Activated CD8-positive, alpha-beta memory T cell treated with anti-CD3 and anti-CD28 coated beads for 36 hours (primary cell): Measurements from ENCODE around the gene GPR37L1. TPM values are rescaled to one million over a fixed set of nuclear protein-coding genes. Genes with fewer than 3 reads are reported as not detected.
"Not testable (repeated sequence)": the region's sequence is repeated elsewhere in the genome, so short reads cannot be mapped to it uniquely, and the experiment has no call there.

Experiments
- CTCF ChIA-PET: fragments of 350-600 bp; sonication (Branson Sonifier 250); formaldehyde crosslinking; loops from one replicate; lab custom pipeline; 2021; ENCODE audit warnings: antibody characterized with exemption; lab: Charles Lee
- POLR2A ChIA-PET: fragments of 350-600 bp; sonication (Branson Sonifier 250); formaldehyde crosslinking; loops from one replicate; lab custom pipeline; 2021; ENCODE audit warnings: antibody characterized with exemption; lab: Charles Lee
- total RNA-seq, 2 experiments: library from RNA; stranded (reverse); gene quantifications; one replicate each; pipeline ENCODE4 v1.2.3, GENCODE V29; 2021

The GPR37L1 gene
- total RNA-seq, 2 experiments from 2014 or later, result not detected

DNA sequence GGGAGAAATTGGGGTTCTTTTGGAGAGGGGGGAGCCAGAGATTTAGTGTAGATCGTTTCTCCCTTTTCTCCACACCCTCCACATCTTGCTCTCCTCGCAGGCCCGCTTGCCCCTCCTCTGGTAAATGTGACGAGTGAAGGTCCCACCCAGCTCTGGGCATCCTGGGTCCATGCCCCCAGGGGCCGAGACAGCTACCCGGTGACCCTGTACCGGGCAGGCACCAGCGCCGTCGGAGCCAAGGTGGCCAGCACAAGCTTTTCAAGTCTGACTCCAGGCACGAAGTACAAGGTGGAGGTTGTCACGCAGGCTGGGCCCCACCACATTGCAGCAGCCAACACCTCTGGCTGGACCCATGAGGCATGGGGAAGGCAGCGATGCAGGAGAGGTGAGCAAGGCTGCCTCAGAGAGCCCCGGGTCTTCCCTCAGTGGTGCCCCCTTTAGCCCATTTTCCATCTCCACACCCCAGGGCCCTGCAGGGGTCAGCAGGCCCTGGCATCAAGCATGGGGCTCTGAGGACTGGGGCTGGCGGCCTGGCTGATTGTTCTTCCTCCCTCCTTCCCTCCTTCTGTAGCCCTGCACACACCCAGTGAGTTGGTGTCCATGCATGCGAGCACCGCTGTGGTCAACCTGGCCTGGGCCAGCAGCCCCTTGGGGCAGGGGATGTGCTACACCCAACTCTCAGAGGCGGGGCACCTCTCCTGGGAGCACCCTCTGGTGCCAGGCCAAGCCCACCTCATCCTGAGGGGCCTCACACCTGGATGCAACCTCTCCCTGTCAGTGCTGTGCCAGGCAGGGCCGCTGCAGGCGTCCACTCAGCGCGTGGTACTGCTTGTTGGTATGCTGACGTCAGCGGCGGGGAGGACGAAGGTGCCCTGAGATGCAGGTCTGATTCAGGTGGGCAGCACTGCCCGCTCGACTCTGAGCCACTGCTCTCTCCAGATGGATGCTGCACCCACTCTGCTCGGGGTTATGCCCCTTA lies 54.5 kb downstream of the GPR37L1 start:
- CTCF ChIA-PET, result interaction anchor here (1.0 to 2.3 kb wide), 3 partner anchors 11 to 16 kb away, joined by 3 to 11 read pairs (median 3); partner anchors contain the start of gene LGR6
- POLR2A ChIA-PET, result no interaction called here

DNA sequence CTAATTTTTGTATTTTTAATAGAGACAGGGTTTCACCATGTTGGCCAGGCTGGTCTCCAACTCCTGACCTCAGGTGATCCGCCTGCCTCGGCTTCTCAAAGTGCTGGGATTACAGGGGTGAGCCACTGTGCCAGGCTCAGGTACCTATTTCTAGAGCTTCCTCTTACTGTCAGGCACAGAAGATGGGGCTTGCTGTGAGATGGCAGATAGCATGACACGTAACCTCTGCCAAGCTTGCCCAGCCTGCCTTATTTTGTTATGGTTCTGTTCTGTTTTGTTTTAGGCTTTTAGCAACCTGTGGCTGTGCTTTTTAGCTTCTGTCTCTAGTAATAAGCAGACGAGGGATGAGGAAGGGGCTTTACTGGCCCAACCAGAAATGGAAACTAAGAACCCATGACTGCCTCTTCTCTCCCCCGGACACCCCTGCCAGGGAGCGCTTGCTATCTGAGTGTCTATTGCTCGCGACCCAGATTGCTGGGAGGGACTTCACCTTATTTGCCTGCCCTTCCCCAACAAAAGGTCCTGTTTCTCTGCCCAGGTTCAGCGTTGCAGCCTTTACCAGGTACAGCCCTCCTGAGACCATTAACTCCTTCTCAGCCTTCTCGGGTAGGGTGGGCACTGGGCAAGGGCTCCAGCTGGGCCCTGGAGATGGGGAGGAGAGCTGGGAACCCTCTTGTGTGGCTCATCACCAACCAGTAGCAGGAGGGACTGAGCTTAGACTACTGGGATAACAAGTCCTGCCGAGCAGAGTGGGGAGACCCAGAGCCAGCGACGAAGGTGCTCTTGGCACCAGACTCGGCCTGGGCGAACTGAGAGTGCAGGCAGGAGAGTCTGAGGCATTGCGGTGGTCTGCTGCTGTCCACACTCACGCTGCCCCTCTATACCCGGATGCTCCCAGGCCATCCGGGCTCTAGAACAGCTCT lies 57.4 kb downstream of the GPR37L1 start:
- CTCF ChIA-PET, result interaction anchor here (0.5 to 1.5 kb wide), 4 partner anchors 10 to 1503 kb away, joined by 3 to 5 read pairs (median 3); no protein-coding TSS in a partner anchor

DNA sequence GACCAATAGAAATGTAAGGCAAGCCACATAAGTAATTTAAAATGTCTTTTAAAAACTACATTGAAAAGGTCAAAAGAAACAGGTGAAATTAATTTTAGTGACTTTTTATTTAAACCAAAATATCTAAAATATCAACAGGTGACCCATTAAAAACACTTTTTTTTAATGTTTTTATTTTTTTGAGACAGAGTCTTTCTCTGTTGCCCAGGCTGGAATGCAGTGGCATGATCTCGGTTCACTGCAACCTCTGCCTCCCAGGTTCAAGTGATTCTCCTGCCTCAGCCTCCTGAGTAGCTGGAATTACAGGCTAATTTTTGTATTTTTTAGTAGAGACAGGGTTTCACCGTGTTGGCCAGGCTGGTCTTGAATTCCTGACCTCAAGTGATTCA lies 58.0 kb downstream of the GPR37L1 start:
- POLR2A ChIA-PET, result not testable (repeated sequence)
- CTCF ChIA-PET, result interaction anchor here (0.9 kb wide), 1 partner anchor 10 kb away, joined by 3 read pairs; no protein-coding TSS in a partner anchor

More for the DNA sequence above, 57.4 kb downstream of the GPR37L1 start:
- POLR2A ChIA-PET, result no interaction called here

DNA sequence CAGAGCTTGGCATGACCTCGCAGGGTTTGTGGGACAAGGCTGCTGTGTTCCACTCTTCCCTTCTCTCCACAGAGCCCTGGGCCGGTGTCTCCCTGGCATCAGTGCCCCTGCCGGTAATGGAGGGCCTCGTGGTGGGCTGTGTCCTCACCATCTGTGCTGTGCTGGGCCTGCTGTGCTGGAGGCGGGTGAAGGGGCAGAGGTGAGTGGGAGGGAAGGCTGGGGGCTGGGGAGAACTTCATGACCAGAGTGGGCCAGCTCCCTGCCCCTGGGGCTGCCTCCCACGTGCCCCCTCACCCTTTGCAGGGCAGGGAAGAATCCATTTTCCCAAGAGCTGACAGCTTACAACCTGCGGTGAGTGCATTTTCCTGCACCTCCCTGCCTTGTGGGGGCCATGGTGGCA lies 58.9 kb downstream of the GPR37L1 start:
- ChIA-PET CTCF (no interaction called here), POLR2A (no interaction called here)

DNA sequence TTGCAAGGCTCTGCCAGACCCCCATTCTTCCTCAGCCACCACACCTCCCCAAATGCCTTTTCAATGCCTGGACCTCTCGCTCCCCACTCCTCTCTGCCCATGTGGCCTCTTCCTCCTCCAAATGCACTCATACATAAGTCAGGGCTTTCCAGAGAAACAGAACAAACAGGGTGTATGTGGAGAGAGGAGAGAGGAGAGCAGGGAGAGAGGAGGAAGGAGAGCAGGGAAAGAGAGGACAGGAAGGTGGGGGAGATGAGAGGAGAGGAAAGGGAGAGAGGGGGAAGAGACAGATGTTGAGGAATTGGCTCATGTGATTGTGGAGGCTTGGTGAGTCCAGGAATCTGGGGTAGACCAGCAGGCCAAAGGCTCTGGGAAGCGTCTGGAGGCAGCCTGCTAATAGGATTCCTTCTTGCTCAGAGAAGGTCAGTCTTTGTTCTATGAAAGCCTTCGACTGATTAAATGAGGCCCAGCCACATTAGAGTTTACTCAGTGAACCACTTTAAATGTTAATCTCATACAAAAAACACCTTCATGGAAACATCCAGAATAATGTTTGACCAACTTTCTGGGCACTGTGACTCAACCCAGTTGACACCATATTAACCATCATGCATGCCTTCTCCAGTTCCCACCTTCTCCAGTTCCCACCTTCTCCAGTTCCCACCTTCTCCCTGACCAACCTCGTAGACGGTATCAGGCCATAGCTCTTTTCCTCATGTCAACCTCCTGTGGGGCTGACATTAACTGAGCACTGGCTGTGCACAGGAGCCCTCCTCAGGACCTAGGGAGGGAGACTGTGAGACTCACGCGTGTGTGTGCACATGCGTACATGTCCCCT lies 59.5 kb downstream of the GPR37L1 start:
- ChIA-PET CTCF (no interaction called here), POLR2A (no interaction called here)

Other genes with a start within 250 kb of the GPR37L1 start
- gene SHISA4, start 234.0 kb upstream of the GPR37L1 start, total RNA-seq, result under 1 TPM; 0.36 to 0.48 TPM
- gene LMOD1, start 176.4 kb upstream of the GPR37L1 start, total RNA-seq, result not detected
- gene TIMM17A, start 167.4 kb upstream of the GPR37L1 start, total RNA-seq, result 100 to 1,000 TPM; 119 to 122 TPM
- 10 to 100 TPM; 37.0 to 39.4 TPM for gene RNPEP, start 140.3 kb upstream of the GPR37L1 start, total RNA-seq
- under 1 TPM; 0.10 to 0.19 TPM for gene ELF3, start 112.3 kb upstream of the GPR37L1 start, total RNA-seq
- gene ARL8A, start 21.8 kb downstream of the GPR37L1 start, total RNA-seq, result 10 to 100 TPM; 48.3 to 53.2 TPM
- 100 to 1,000 TPM; 454 to 462 TPM for gene PTPN7, start 37.7 kb downstream of the GPR37L1 start, total RNA-seq
- gene LGR6, start 70.9 kb downstream of the GPR37L1 start, total RNA-seq, result under 1 TPM; 0.08 to 0.11 TPM
- 10 to 100 TPM; 90.4 to 91.2 TPM for gene UBE2T, start 219.0 kb downstream of the GPR37L1 start, total RNA-seq
- 10 to 100 TPM; 12.4 to 14.3 TPM for gene PPP1R12B, start 225.8 kb downstream of the GPR37L1 start, total RNA-seq